Astrocyte (in vitro differentiated cells and primary cell): Measurements from ENCODE around the gene PKDREJ.

Source experiments
- EZH2 ChIP-seq: IDR thresholded peaks from 2 replicates; pipeline ENCODE4 v1.6.1; 2012; ENCODE audit warnings: mild to moderate bottlenecking, low read length, inconsistent platforms; ENCODE audit not compliant: insufficient read depth
- TF ChIP-seq, protein P1 (sequence below): IDR thresholded peaks from 2 replicates; pipeline ENCODE4 v1.5.1; 2011; ENCODE audit warnings: low read depth, mild to moderate bottlenecking, inconsistent platforms, low read length, moderate library complexity; ENCODE audit not compliant: insufficient read depth

GRCh38 chr22:46308283-46308988 lies 45.3 kb upstream of the PKDREJ start:
- TF ChIP-seq, protein P1, sequence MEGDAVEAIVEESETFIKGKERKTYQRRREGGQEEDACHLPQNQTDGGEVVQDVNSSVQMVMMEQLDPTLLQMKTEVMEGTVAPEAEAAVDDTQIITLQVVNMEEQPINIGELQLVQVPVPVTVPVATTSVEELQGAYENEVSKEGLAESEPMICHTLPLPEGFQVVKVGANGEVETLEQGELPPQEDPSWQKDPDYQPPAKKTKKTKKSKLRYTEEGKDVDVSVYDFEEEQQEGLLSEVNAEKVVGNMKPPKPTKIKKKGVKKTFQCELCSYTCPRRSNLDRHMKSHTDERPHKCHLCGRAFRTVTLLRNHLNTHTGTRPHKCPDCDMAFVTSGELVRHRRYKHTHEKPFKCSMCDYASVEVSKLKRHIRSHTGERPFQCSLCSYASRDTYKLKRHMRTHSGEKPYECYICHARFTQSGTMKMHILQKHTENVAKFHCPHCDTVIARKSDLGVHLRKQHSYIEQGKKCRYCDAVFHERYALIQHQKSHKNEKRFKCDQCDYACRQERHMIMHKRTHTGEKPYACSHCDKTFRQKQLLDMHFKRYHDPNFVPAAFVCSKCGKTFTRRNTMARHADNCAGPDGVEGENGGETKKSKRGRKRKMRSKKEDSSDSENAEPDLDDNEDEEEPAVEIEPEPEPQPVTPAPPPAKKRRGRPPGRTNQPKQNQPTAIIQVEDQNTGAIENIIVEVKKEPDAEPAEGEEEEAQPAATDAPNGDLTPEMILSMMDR: no peak
- TF ChIP-seq EZH2: no peak
